ENCODE data around the gene NYAP1.

- TF ChIP-seq, protein P1, sequence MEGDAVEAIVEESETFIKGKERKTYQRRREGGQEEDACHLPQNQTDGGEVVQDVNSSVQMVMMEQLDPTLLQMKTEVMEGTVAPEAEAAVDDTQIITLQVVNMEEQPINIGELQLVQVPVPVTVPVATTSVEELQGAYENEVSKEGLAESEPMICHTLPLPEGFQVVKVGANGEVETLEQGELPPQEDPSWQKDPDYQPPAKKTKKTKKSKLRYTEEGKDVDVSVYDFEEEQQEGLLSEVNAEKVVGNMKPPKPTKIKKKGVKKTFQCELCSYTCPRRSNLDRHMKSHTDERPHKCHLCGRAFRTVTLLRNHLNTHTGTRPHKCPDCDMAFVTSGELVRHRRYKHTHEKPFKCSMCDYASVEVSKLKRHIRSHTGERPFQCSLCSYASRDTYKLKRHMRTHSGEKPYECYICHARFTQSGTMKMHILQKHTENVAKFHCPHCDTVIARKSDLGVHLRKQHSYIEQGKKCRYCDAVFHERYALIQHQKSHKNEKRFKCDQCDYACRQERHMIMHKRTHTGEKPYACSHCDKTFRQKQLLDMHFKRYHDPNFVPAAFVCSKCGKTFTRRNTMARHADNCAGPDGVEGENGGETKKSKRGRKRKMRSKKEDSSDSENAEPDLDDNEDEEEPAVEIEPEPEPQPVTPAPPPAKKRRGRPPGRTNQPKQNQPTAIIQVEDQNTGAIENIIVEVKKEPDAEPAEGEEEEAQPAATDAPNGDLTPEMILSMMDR (conservative IDR thresholded peaks at IDR 0.05; ENCODE audit: low read length), result no peak
- TF ChIP-seq EZH2phosphoT487 (IDR thresholded peaks at IDR 0.05; ENCODE audit: borderline replicate concordance, low read depth, low read length), result no peak
Observed at GRCh38 chr7:100472121-100472851, 11.4 kb upstream of the NYAP1 start.
